Measurements from ENCODE around the gene WDR31. TPM values are rescaled to one million over a fixed set of nuclear protein-coding genes. Genes with fewer than 3 reads are reported as not detected.

WDR31 gene
- total RNA-seq, 1 donor from 2014 or later: 3.4 TPM

- Mint-ChIP-seq H3K27me3 (ENCODE audit: unreplicated experiment) (peaks cover 67% of the 10 kb centered on the region), H3K27ac (ENCODE audit: unreplicated experiment) (no peak overlapping the region), H3K9me3 (ENCODE audit: unreplicated experiment) (no peaks in the 10 kb centered on the region), H3K4me3 (ENCODE audit: unreplicated experiment) (peak overlapping the region; percentile 60), H3K36me3 (ENCODE audit: unreplicated experiment) (no peaks in the 10 kb centered on the region), H3K4me1 (ENCODE audit: unreplicated experiment) (peaks cover 14% of the 10 kb centered on the region)
- no peak for TF ChIP-seq CTCF (IDR thresholded peaks at IDR 0.05)
- no peak for DNase-seq (ENCODE audit: extremely low spot score, unreplicated experiment)
Observed at GRCh38 chr9:113350107-113350661, 10.1 kb upstream of the WDR31 start.

GRCh38 chr9:113349445-113350094 lies 9.5 kb upstream of the WDR31 start, which contains the start of gene BSPRY:
BSPRY (plus strand) TSS chr9:113349541; CDS start chr9:113349580, 39 bp downstream.
- Mint-ChIP-seq H3K4me1 (ENCODE audit: unreplicated experiment) (peaks cover 14% of the 10 kb centered on the region), H3K9me3 (ENCODE audit: unreplicated experiment) (no peaks in the 10 kb centered on the region), H3K27ac (ENCODE audit: unreplicated experiment) (no peak within 1 kb of the TSS), H3K27me3 (ENCODE audit: unreplicated experiment) (peaks cover 61% of the 10 kb centered on the region), H3K36me3 (ENCODE audit: unreplicated experiment) (no peaks in the 10 kb centered on the region), H3K4me3 (ENCODE audit: unreplicated experiment) (peak within 1 kb of the TSS; percentile 60)
- DNase-seq (ENCODE audit: extremely low spot score, unreplicated experiment): no peak
- no peak for TF ChIP-seq CTCF (IDR thresholded peaks at IDR 0.05)

- H3K4me1 Mint-ChIP-seq (ENCODE audit: unreplicated experiment): peaks cover 14% of the 10 kb centered on the region
- H3K9me3 Mint-ChIP-seq (ENCODE audit: unreplicated experiment): no peaks in the 10 kb centered on the region
- H3K4me3 Mint-ChIP-seq (ENCODE audit: unreplicated experiment): peak overlapping the region; percentile 57
- no peaks in the 10 kb centered on the region for H3K36me3 Mint-ChIP-seq (ENCODE audit: unreplicated experiment)
- TF ChIP-seq CTCF (IDR thresholded peaks at IDR 0.05): no peak
- no peak overlapping the region for H3K27ac Mint-ChIP-seq (ENCODE audit: unreplicated experiment)
- DNase-seq (ENCODE audit: extremely low spot score, unreplicated experiment): no peak
- peaks cover 56% of the 10 kb centered on the region for H3K27me3 Mint-ChIP-seq (ENCODE audit: unreplicated experiment)
Observed at GRCh38 chr9:113349066-113349444, 9.0 kb upstream of the WDR31 start.

GRCh38 chr9:113348437-113348836 lies 8.4 kb upstream of the WDR31 start:
- no peak for DNase-seq (ENCODE audit: extremely low spot score, unreplicated experiment)

More at GRCh38 chr9:113348437-113348836, 8.4 kb upstream of the WDR31 start:
- no peak overlapping the region for H3K27ac Mint-ChIP-seq (ENCODE audit: unreplicated experiment)
- TF ChIP-seq CTCF (IDR thresholded peaks at IDR 0.05): no peak
- no peaks in the 10 kb centered on the region for H3K36me3 Mint-ChIP-seq (ENCODE audit: unreplicated experiment)
- H3K4me1 Mint-ChIP-seq (ENCODE audit: unreplicated experiment): peaks cover 20% of the 10 kb centered on the region
- H3K4me3 Mint-ChIP-seq (ENCODE audit: unreplicated experiment): no peak overlapping the region
- no peaks in the 10 kb centered on the region for H3K9me3 Mint-ChIP-seq (ENCODE audit: unreplicated experiment)
- peaks cover 52% of the 10 kb centered on the region for H3K27me3 Mint-ChIP-seq (ENCODE audit: unreplicated experiment)

Data from osteocyte (in vitro differentiated cells).